H1 (cell line): Measurements from ENCODE around the gene CPNE5. TPM values are rescaled to one million over a fixed set of nuclear protein-coding genes. Genes with fewer than 3 reads are reported as not detected.

Source experiments
- CTCF ChIA-PET: fragments of 300-600 bp; sonication (Branson Sonifier 250); formaldehyde crosslinking; loops from one replicate; lab custom pipeline; 2021; ENCODE audit not compliant: partially characterized antibody; lab: Charles Lee
- POLR2A ChIA-PET: fragments of 300-600 bp; sonication (Branson Sonifier 250); formaldehyde crosslinking; loops from one replicate; lab custom pipeline; 2021; ENCODE audit warnings: inconsistent platforms; ENCODE audit not compliant: partially characterized antibody; lab: Charles Lee
- DNase-seq, 2 experiments: peaks; one replicate each; pipeline versions ENCODE4 v3.0.0 to v3.0.0-alpha.2; 2010 to 2022; ENCODE audit warnings: low spot score in 2 of 2, low read depth in 1 of 2, mixed read lengths in 1 of 2
- FAIRE-seq: peaks from 2 replicates; lab custom pipeline; 2011; peaks lifted over from hg19 to GRCh38; lab: Jason Lieb, UNC
- H2AFZ ChIP-seq: 2 replicates; pipeline ENCODE4 v1.8.1; 2012; ENCODE audit warnings: low read length, inconsistent platforms
- H2AK5ac ChIP-seq: 2 replicates; pipeline ENCODE4 v1.6.1; 2013; ENCODE audit warnings: low read depth, low read length
- H2BK120ac ChIP-seq: replicated peaks from 2 replicates; pipeline ENCODE3; 2013; ENCODE audit warnings: low read depth, low read length, inconsistent platforms
- H2BK12ac ChIP-seq: 2 replicates; pipeline ENCODE4 v1.6.1; 2013; ENCODE audit warnings: low read depth, low read length
- H2BK15ac ChIP-seq: 2 replicates; pipeline ENCODE4 v1.6.1; 2013; ENCODE audit warnings: low read length
- H2BK20ac ChIP-seq: 2 replicates; pipeline ENCODE4 v1.6.1; 2013; ENCODE audit warnings: low read length
- H2BK5ac ChIP-seq: 2 replicates; pipeline ENCODE4 v1.6.1; 2013; ENCODE audit warnings: low read depth, low read length
- H3K14ac ChIP-seq: 2 replicates; pipeline ENCODE4 v1.6.1; 2013; ENCODE audit warnings: inconsistent platforms; ENCODE audit not compliant: insufficient read length
- H3K18ac ChIP-seq: 2 replicates; pipeline ENCODE4 v1.6.1; 2013; ENCODE audit warnings: low read length; ENCODE audit errors: extremely low read depth
- H3K23ac ChIP-seq: 2 replicates; pipeline ENCODE4 v1.6.1; 2013; ENCODE audit warnings: inconsistent platforms; ENCODE audit not compliant: insufficient read length
- H3K23me2 ChIP-seq: 2 replicates; pipeline ENCODE4 v1.6.1; 2013; ENCODE audit warnings: low read depth, low read length
- H3K27ac ChIP-seq: 2 replicates; pipeline ENCODE4 v1.6.1; 2011; ENCODE audit warnings: low read depth, low read length, inconsistent platforms
- H3K27me3 ChIP-seq, 4 experiments: replicated peaks in 1 of 4; 1 replicate in 1 of 4; 2 replicates in 3 of 4; pipeline versions ENCODE4 v1.6.1 to v1.8.1; 2011 to 2013; ENCODE audit warnings: low read length in 3 of 4, mild to moderate bottlenecking in 3 of 4, inconsistent platforms in 2 of 4, mixed read lengths in 2 of 4, moderate library complexity in 1 of 4; ENCODE audit not compliant: control insufficient read depth in 3 of 4, insufficient read depth in 3 of 4; ENCODE audit errors: extremely low read depth in 1 of 4
- H3K36me3 ChIP-seq, 4 experiments: 2 replicates each; pipeline versions ENCODE4 v1.6.1 to v1.8.1; 2011 to 2013; ENCODE audit warnings: mild to moderate bottlenecking in 4 of 4, low read length in 3 of 4, moderate library complexity in 2 of 4, control low read depth in 1 of 4, inconsistent platforms in 1 of 4; ENCODE audit not compliant: insufficient read depth in 4 of 4, control insufficient read depth in 2 of 4
- H3K4ac ChIP-seq: replicated peaks from 2 replicates; pipeline ENCODE3; 2013; ENCODE audit warnings: low read length, low read depth, mixed read lengths, inconsistent platforms; ENCODE audit not compliant: insufficient read length
- H3K4me1 ChIP-seq, 4 experiments: replicated peaks in 1 of 4; 1 replicate in 1 of 4; 2 replicates in 3 of 4; pipeline versions ENCODE4 v1.6.1 to v1.8.1; 2011 to 2013; ENCODE audit warnings: low read length in 3 of 4, inconsistent platforms in 2 of 4, mixed read lengths in 1 of 4; ENCODE audit not compliant: insufficient read depth in 4 of 4, control insufficient read depth in 3 of 4
- H3K4me2 ChIP-seq, 2 experiments: 2 replicates each; pipeline versions ENCODE4 v1.6.1 to v1.8.1; 2011 to 2013; ENCODE audit warnings: low read depth in 2 of 2, low read length in 2 of 2, control low read depth in 1 of 2, inconsistent platforms in 1 of 2, mild to moderate bottlenecking in 1 of 2; ENCODE audit not compliant: insufficient read depth in 1 of 2
- H3K4me3 ChIP-seq, 4 experiments: fragments of 200-600, 300-600 bp in 1 of 4; sonication (generic), shearing (Covaris generic), sonication (Bioruptor Twin) in 1 of 4; 2 replicates each; pipeline versions ENCODE4 v1.5.1 to v1.8.1; 2011 to 2016; ENCODE audit warnings: low read length in 4 of 4, low read depth in 3 of 4, control low read depth in 2 of 4, inconsistent platforms in 2 of 4, mild to moderate bottlenecking in 2 of 4, mixed read lengths in 1 of 4, moderate library complexity in 1 of 4; ENCODE audit not compliant: insufficient read depth in 2 of 4; ENCODE audit errors: extremely low read depth in 1 of 4
- H3K56ac ChIP-seq: replicated peaks from 2 replicates; pipeline ENCODE3; 2013; ENCODE audit warnings: low read depth, mild to moderate bottlenecking, mixed read lengths, low read length, inconsistent platforms; ENCODE audit not compliant: insufficient read length
- H3K79me1 ChIP-seq: 2 replicates; pipeline ENCODE4 v1.6.1; 2013; ENCODE audit warnings: low read depth, low read length, control low read depth
- H3K79me2 ChIP-seq, 2 experiments: 2 replicates each; pipeline versions ENCODE4 v1.6.1 to v1.8.1; 2012 to 2013; ENCODE audit warnings: low read length in 2 of 2, mild to moderate bottlenecking in 2 of 2, inconsistent platforms in 1 of 2; ENCODE audit not compliant: insufficient read depth in 2 of 2, control insufficient read depth in 1 of 2
- H3K9ac ChIP-seq, 4 experiments: replicated peaks in 1 of 4; 1 replicate in 1 of 4; 2 replicates in 3 of 4; pipeline versions ENCODE4 v1.6.1 to v1.8.1; 2011 to 2013; ENCODE audit warnings: low read depth in 3 of 4, low read length in 3 of 4, control low read depth in 2 of 4, mild to moderate bottlenecking in 2 of 4, moderate library complexity in 2 of 4, inconsistent platforms in 1 of 4; ENCODE audit errors: extremely low read depth in 1 of 4
- H3K9me3 ChIP-seq, 2 experiments: 2 replicates each; pipeline versions ENCODE4 v1.6.1 to v1.8.1; 2012 to 2013; ENCODE audit warnings: mild to moderate bottlenecking in 2 of 2, moderate library complexity in 2 of 2, control low read depth in 1 of 2, inconsistent platforms in 1 of 2, low read depth in 1 of 2, low read length in 1 of 2, mixed read lengths in 1 of 2; ENCODE audit not compliant: insufficient read depth in 2 of 2
- H4K20me1 ChIP-seq, 2 experiments: replicated peaks in 1 of 2; 2 replicates each; pipeline versions ENCODE3 to v1.8.1; 2011 to 2013; ENCODE audit warnings: inconsistent platforms in 2 of 2, low read length in 2 of 2, mild to moderate bottlenecking in 1 of 2; ENCODE audit not compliant: insufficient read depth in 2 of 2, control insufficient read depth in 1 of 2
- H4K5ac ChIP-seq: 2 replicates; pipeline ENCODE4 v1.6.1; 2013; ENCODE audit warnings: low read length, low read depth, mixed read lengths, inconsistent platforms; ENCODE audit not compliant: insufficient read length
- H4K8ac ChIP-seq: 2 replicates; pipeline ENCODE4 v1.8.0; 2013; ENCODE audit warnings: mild to moderate bottlenecking, moderate library complexity, low read length, inconsistent platforms; ENCODE audit not compliant: insufficient read depth; ENCODE audit errors: extremely low read depth
- H4K91ac ChIP-seq: replicated peaks from 2 replicates; pipeline ENCODE3; 2013; ENCODE audit warnings: low read length, mixed read lengths, inconsistent platforms; ENCODE audit not compliant: insufficient read length
- BCL11A ChIP-seq, 2 experiments: IDR thresholded peaks; one replicate each; pipeline ENCODE4 v1.6.1; 2011; ENCODE audit warnings: low read depth in 2 of 2, low read length in 2 of 2, mild to moderate bottlenecking in 2 of 2
- CTCF ChIP-seq, 3 experiments: IDR thresholded peaks; 1 replicate in 2 of 3; 2 replicates in 1 of 3; pipeline versions ENCODE4 v1.5.1 to v1.6.1; 2011; ENCODE audit warnings: low read length in 3 of 3, mild to moderate bottlenecking in 3 of 3, inconsistent platforms in 2 of 3, low read depth in 1 of 3, moderate library complexity in 1 of 3; ENCODE audit not compliant: insufficient read depth in 1 of 3; ENCODE audit errors: control extremely low read depth in 1 of 3
- HDAC2 ChIP-seq, 2 experiments: fragments of 300-600 bp in 1 of 2; sonication (generic) in 1 of 2; IDR thresholded peaks; 2 replicates each; pipeline ENCODE4 v1.6.1; 2011 to 2012; ENCODE audit warnings: low read depth in 2 of 2, low read length in 2 of 2, mild to moderate bottlenecking in 2 of 2, moderate library complexity in 2 of 2, borderline replicate concordance in 1 of 2, inconsistent platforms in 1 of 2
- KDM5A ChIP-seq: fragments of 200-600 bp; IDR thresholded peaks from 2 replicates; pipeline ENCODE4 v1.7.1; 2012; ENCODE audit warnings: mild to moderate bottlenecking, low read length, inconsistent platforms, mixed read lengths
- NANOG ChIP-seq: IDR thresholded peaks from 2 replicates; pipeline ENCODE4 v1.6.1; 2011; ENCODE audit warnings: low read length, low read depth, mild to moderate bottlenecking, inconsistent platforms; ENCODE audit not compliant: insufficient read depth, poor library complexity, severe bottlenecking
- RBBP5 ChIP-seq: IDR thresholded peaks from 2 replicates; pipeline ENCODE4 v1.7.1; 2012; ENCODE audit warnings: low read depth, mild to moderate bottlenecking, inconsistent platforms, low read length, moderate library complexity, borderline replicate concordance
- SP2 ChIP-seq: IDR thresholded peaks from 2 replicates; pipeline ENCODE4 v1.6.1; 2012; ENCODE audit warnings: mild to moderate bottlenecking, low read length, inconsistent platforms
- TAF1 ChIP-seq: IDR thresholded peaks from 2 replicates; pipeline ENCODE4 v1.6.1; 2011; ENCODE audit warnings: mild to moderate bottlenecking, low read depth, low read length
- WGBS, 2 experiments: shearing (Covaris generic) in 1 of 2; methylation state at CpG; one replicate each; pipeline versions ENCODE4 v1.1.6 to v1.1.7; 2013 to 2015; ENCODE audit warnings: low lambda C conversion rate in 2 of 2, mixed read lengths in 2 of 2, inconsistent platforms in 1 of 2, low coverage in 1 of 2, missing lambda C conversion rate in 1 of 2; ENCODE audit not compliant: insufficient replicate concordance in 2 of 2, insufficient coverage in 1 of 2, insufficient read length in 1 of 2; ENCODE audit errors: extremely low coverage in 1 of 2, missing lambda C conversion rate in 1 of 2; 5-methylcytosine and 5-hydroxymethylcytosine counted together
- polyA plus RNA-seq, 7 experiments: library from polyadenylated mRNA; depleted of rRNA in 3 of 7; stranded (reverse) in 5 of 7; unstranded in 2 of 7; fragments of >200 nt in 5 of 7; fragments of 200-250 nt in 2 of 7; gene quantifications; 1 replicate in 5 of 7; 2 replicates in 1 of 7; 4 replicates in 1 of 7; pipeline versions ENCODE4 v1.2.1 to v1.2.3, GENCODE V29; 2011 to 2013; ENCODE audit warnings: missing spikeins in 2 of 7, mixed read lengths in 2 of 7
- total RNA-seq: library from RNA; stranded (reverse); fragmentation: NEBNext Ultra II Directional; extraction: Animal tissue kit (Norgen Biotek cat#: 25700); gene quantifications from 2 replicates; pipeline ENCODE4 v1.2.1, GENCODE V29; 2021

Gene CPNE5
- total and polyA plus RNA-seq, 2 of the 8 experiments (the other 6 are each of a cell fraction or from before 2014, with no cell fraction given) = 0.88 to 1.8 TPM

DNA sequence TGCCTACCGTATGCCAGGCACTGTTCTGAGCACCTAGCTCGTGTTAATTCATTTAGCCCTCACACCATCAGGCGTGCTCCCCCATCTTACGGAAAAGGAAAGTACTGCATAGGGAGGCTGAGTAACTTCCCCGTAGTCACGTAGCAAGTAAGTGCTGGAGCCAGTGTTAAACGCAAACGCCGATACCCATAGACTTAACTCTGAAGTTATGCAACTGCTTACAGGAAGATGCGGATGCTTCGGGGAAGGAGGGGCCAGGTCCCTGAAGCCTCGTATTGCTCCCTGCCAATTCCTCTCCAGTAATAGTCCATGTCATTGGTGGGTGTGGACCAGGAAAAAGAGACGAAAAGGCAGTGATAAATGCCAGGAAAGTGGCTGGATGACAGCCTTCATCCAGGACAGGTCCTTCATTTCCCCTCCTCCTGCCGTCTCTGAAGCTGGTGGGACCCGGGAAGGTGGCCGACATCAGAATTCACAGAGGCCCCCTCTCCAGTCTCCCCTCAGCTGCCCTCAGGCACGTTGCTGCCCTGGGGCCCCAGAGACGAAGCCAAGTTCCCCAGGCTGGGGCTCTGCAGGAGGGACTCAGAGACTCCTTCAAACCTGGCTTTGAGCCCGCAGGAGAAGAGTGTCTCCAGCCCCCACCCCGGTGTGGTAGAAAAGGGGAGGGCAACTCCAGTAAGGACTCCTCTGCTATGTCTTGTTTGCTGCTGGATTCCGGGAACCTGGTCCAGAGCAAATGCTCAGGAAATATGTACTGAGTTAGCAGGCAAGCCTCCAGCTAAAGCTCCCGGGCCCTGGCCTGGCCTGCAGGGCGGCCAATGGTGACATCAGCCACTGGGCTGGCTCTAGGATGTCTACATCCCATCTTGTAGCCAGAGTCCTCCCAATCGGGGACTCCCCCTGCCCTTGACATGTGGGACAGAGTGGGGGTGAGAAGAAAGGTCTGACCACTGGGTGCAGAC is 103.9 kb downstream of the CPNE5 start:
- H3K23me2 ChIP-seq = no peaks in the 10 kb centered on the region; the same call in 1 of the 2 replicates
- DNase-seq (no peak), FAIRE-seq (no peak)
- no peaks in the 10 kb centered on the region for H3K36me3 ChIP-seq
- CTCF ChIA-PET = interaction anchor here (0.6 to 3.5 kb wide), 8 partner anchors 12 to 283 kb away, joined by 3 to 22 read pairs (median 6); no protein-coding TSS in a partner anchor
- TF ChIP-seq SP2 = no peak
- TF ChIP-seq CTCF (IDR thresholded peaks at IDR 0.05; ENCODE audit: control extremely low read depth in 1 of 3, insufficient read depth in 1 of 3, low read depth in 1 of 3, low read length in 3 of 3) = no peak
- no peak for TF ChIP-seq KDM5A
- TF ChIP-seq RBBP5 = no peak
- no peak for TF ChIP-seq NANOG
- TF ChIP-seq TAF1 = no peak
- no peak for TF ChIP-seq HDAC2 (IDR thresholded peaks at IDR 0.05; ENCODE audit: borderline replicate concordance in 1 of 2, low read depth in 2 of 2, low read length in 2 of 2)
- TF ChIP-seq BCL11A (IDR thresholded peaks at IDR 0.05; ENCODE audit: low read depth in 2 of 2, low read length in 2 of 2) = no peak
- H3K79me2 ChIP-seq = no peaks in the 10 kb centered on the region
- H3K9me3 ChIP-seq = no peaks in the 10 kb centered on the region
- no peaks in the 10 kb centered on the region for H4K20me1 ChIP-seq
- no peak overlapping the region for H2BK12ac ChIP-seq
- H3K14ac ChIP-seq = no peak overlapping the region
- H2BK120ac ChIP-seq = no peak overlapping the region
- no peak overlapping the region for H2BK15ac ChIP-seq
- H3K27ac ChIP-seq = no peak overlapping the region
- no peak overlapping the region for H4K8ac ChIP-seq
- no peak overlapping the region for H4K5ac ChIP-seq
- no peak overlapping the region for H2AK5ac ChIP-seq
- no peak overlapping the region for H3K23ac ChIP-seq
- POLR2A ChIA-PET = interaction anchor here (0.8 to 0.9 kb wide), 2 partner anchors 15 to 142 kb away, joined by 4 read pairs; no protein-coding TSS in a partner anchor
- no peak overlapping the region for H2BK20ac ChIP-seq
- H3K4me1 ChIP-seq = peaks cover 2 to 11% (median 6%) of the 10 kb centered on the region in 4 experiments; a peak in 5 of 7 replicates
- WGBS, 2 experiments = 65% methylated on average over 23 of the region's 24 CpGs; no CpG with 5 or more reads in 1 of the 2 experiments
- H3K4me2 ChIP-seq = peak overlapping the region in 1 of 2 experiments; percentile 37; a peak in 1 of 4 replicates
- H4K91ac ChIP-seq = no peak overlapping the region
- no peak overlapping the region for H2AFZ ChIP-seq
- no peak overlapping the region for H3K4ac ChIP-seq
- H3K79me1 ChIP-seq = no peaks in the 10 kb centered on the region
- no peak overlapping the region for H3K18ac ChIP-seq
- H3K4me3 ChIP-seq = no peak overlapping the region
- no peak overlapping the region for H3K56ac ChIP-seq
- H3K27me3 ChIP-seq = no peaks in the 10 kb centered on the region; a peak in 1 of 7 replicates
- no peak overlapping the region for H3K9ac ChIP-seq
- no peak overlapping the region for H2BK5ac ChIP-seq
